ENCODE measurements around the gene DLX1. TPM values are rescaled to one million over a fixed set of nuclear protein-coding genes. Genes with fewer than 3 reads are reported as not detected.

The DLX1 gene
- total RNA-seq, 4 donors from 2014 or later, result 0.16 TPM; not detected in 3

GRCh38 chr2:172079838-172080640 lies 5.3 kb upstream of the DLX1 start:
- Histone ChIP-seq H3K27ac (no peak overlapping the region), H3K4me1 (peaks cover 20 to 24% of the 10 kb centered on the region in 2 donors), H3K36me3 (no peaks in the 10 kb centered on the region), H3K27me3 (peaks cover 48 to 54% (median 50%) of the 10 kb centered on the region in 3 donors), H3K9me3 (no peaks in the 10 kb centered on the region), H3K4me3 (no peak overlapping the region)
- intact Hi-C loops (cut with DNase I; ENCODE audit: low total_unique reads), result no loop called here
- in situ Hi-C loops (cut with MboI; ENCODE audit: low sequenced_read_pairs in 4 of 4), result loop anchor here in 1 of 4 donors (25.0 kb wide), 1 partner anchor 268 kb away; no protein-coding TSS in a partner anchor
- ATAC-seq (no peak), DNase-seq (no peak)
- TF ChIP-seq, protein P1, sequence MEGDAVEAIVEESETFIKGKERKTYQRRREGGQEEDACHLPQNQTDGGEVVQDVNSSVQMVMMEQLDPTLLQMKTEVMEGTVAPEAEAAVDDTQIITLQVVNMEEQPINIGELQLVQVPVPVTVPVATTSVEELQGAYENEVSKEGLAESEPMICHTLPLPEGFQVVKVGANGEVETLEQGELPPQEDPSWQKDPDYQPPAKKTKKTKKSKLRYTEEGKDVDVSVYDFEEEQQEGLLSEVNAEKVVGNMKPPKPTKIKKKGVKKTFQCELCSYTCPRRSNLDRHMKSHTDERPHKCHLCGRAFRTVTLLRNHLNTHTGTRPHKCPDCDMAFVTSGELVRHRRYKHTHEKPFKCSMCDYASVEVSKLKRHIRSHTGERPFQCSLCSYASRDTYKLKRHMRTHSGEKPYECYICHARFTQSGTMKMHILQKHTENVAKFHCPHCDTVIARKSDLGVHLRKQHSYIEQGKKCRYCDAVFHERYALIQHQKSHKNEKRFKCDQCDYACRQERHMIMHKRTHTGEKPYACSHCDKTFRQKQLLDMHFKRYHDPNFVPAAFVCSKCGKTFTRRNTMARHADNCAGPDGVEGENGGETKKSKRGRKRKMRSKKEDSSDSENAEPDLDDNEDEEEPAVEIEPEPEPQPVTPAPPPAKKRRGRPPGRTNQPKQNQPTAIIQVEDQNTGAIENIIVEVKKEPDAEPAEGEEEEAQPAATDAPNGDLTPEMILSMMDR (IDR thresholded peaks at IDR 0.05 in 4 of 5, conservative IDR thresholded peaks at IDR 0.05 in 1 of 5), result no peak
- TF ChIP-seq POLR2A (IDR thresholded peaks at IDR 0.05), result no peak

GRCh38 chr2:172080641-172081220 lies 4.6 kb upstream of the DLX1 start:
- ATAC-seq (no peak), DNase-seq (no peak)
- no peak overlapping the region for H3K4me3 ChIP-seq
- no peak overlapping the region for H3K27ac ChIP-seq
- H3K27me3 ChIP-seq, result peaks cover 54 to 61% (median 57%) of the 10 kb centered on the region in 3 donors
- intact Hi-C loops (cut with DNase I; ENCODE audit: low total_unique reads), result no loop called here
- H3K4me1 ChIP-seq, result peaks cover 27 to 31% of the 10 kb centered on the region in 2 donors
- in situ Hi-C loops (cut with MboI; ENCODE audit: low sequenced_read_pairs in 4 of 4), result loop anchor here in 1 of 4 donors (25.0 kb wide), 1 partner anchor 268 kb away; no protein-coding TSS in a partner anchor
- no peak for TF ChIP-seq POLR2A (IDR thresholded peaks at IDR 0.05)
- TF ChIP-seq, protein P1 (IDR thresholded peaks at IDR 0.05 in 4 of 5, conservative IDR thresholded peaks at IDR 0.05 in 1 of 5), result no peak
- H3K9me3 ChIP-seq, result no peaks in the 10 kb centered on the region
- H3K36me3 ChIP-seq, result no peaks in the 10 kb centered on the region

DNA sequence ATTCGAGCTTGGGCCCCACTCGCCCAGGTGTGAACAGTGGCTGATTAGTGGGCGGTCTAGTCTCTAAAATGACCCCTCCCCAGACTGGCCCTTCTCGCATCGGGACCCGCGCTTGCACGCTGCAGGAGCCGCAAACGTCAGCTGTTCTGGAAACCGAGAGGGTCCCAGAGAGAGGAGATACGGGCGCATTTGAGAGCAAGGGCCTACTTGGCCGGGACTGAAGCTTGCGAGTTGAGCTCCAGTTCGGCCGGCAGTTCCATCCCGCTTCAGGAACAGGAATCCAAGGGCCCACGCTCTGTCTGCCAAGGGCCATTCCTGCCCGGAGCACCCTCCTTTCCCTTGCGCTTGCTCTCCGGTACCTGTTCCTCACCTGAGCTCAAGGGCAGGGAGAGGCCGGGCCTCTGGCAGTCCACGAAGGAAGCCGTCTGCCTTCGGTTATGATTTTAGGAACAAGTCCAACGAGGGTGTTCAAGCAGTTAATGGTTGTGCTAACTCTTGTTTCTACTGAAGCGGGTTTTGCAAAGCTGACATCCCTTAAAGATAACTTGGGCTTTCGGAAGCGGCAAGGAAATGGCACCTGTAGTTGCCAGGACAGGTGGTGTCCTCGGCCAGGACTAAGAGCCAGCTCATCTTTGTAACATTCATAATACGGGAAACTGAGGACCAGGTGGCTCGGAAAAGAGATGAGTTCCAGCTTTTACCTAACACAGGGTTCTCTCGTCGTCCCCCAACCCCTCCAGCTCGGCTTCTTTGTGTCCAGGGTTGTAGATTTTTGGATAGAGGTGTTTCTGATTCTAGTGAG lies 3.9 kb upstream of the DLX1 start:
- Histone ChIP-seq H3K4me1 (peaks cover 34 to 38% of the 10 kb centered on the region in 2 donors), H3K27me3 (peaks cover 61 to 68% (median 64%) of the 10 kb centered on the region in 3 donors), H3K27ac (no peak overlapping the region), H3K36me3 (no peaks in the 10 kb centered on the region), H3K9me3 (no peaks in the 10 kb centered on the region), H3K4me3 (no peak overlapping the region)
- ATAC-seq (no peak), DNase-seq (no peak)
- in situ Hi-C loops (cut with MboI; ENCODE audit: low sequenced_read_pairs in 4 of 4) (loop anchor here in 1 of 4 donors (25.0 kb wide), 1 partner anchor 269 kb away; no protein-coding TSS in a partner anchor), intact Hi-C loops (cut with DNase I; ENCODE audit: low total_unique reads) (no loop called here)
- TF ChIP-seq POLR2A (IDR thresholded peaks at IDR 0.05), result no peak
- TF ChIP-seq, protein P1 (IDR thresholded peaks at IDR 0.05 in 4 of 5, conservative IDR thresholded peaks at IDR 0.05 in 1 of 5), result no peak

DNA sequence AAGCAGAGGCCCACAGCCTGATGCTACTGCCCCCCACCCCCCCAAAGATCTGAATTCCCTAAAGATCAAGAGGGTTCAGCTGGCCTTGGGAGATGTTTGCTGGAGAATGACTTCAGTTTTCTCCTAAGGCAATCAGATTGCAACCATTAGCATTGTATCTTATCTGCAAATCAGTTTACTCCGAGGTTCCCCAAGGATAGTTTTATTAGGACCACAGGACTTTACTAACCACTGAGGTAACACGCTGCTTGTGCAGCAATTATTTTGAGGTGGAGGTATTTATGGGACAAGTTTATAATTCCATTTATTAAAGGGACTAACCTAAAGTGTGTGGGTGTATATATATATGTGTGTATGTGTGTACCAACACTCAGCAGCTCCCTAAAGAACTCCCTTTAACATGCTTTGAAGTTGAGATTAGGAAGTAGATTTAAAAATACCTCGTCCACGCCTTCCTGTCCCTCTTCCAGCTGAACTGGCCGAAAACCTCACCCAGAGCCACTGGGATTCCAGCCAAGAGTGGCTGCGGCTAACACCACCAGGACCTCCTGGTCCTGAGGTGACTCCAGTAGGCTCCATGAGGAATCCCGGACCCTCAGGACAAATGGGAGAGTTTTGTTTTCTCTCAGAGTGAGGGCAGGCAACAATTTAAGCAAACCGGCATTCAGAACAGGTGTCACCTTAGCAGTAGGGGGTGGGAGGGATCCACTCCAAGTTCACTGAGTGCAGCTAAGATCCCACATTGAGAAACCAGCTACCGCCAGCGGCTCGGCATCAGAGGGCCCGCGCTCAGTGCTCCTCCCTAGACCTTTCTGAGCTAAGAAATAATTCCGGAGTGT lies 3.0 kb upstream of the DLX1 start:
- no peak overlapping the region for H3K27ac ChIP-seq
- peak overlapping the region in 1 of 4 donors; percentile 28 for H3K4me3 ChIP-seq
- no peak for ATAC-seq
- DNase-seq, result no peak
- intact Hi-C loops (cut with DNase I; ENCODE audit: low total_unique reads), result no loop called here
- no peaks in the 10 kb centered on the region for H3K36me3 ChIP-seq
- TF ChIP-seq, protein P1 (IDR thresholded peaks at IDR 0.05 in 4 of 5, conservative IDR thresholded peaks at IDR 0.05 in 1 of 5), result no peak
- no peak for TF ChIP-seq POLR2A (IDR thresholded peaks at IDR 0.05)
- in situ Hi-C loops (cut with MboI; ENCODE audit: low sequenced_read_pairs in 4 of 4), result loop anchor here in 1 of 4 donors (25.0 kb wide), 1 partner anchor 270 kb away; no protein-coding TSS in a partner anchor
- no peaks in the 10 kb centered on the region for H3K9me3 ChIP-seq
- peaks cover 40 to 43% of the 10 kb centered on the region in 2 donors for H3K4me1 ChIP-seq
- peaks cover 70 to 77% (median 73%) of the 10 kb centered on the region in 3 donors for H3K27me3 ChIP-seq
